ENCODE results near the gene PSMF1. TPM values are rescaled to one million over a fixed set of nuclear protein-coding genes. Genes with fewer than 3 reads are reported as not detected.

The PSMF1 gene
- total and polyA plus RNA-seq, 9 of the 15 experiments (the other 6 are each of a cell fraction or from before 2014, with no cell fraction given), result 8.5 to 192 (median 33.2) TPM

DNA sequence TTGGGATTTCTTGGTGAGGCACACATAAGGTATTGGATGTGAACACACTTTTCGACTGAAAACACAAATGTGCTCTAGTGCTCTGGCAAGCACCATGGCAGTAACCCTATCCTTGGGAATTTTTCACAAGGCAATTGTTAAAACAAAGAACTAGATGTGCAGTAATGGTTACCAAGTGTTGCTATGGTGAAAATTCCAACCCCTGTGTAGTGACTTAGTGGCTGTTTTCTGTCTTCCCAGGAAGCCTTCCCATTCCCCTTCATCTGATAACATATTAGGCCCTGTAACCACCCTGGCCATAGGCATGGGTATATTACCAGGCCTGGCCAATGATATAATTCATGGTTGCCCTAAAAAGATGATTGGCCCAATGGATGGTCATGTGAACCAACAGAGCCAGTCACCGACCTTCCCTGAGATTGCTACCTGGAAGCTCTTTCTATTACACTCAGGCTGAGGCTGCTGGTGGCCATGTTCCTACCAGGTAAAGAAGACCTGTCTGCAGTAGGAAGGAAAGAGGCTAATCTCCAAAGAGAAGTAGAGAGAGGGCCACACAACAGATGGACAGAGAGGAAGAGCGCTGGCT is 89.0 kb downstream of the PSMF1 start:
- Histone ChIP-seq H3K79me2 (ENCODE audit: control insufficient read depth, insufficient read depth, low read length) (no peaks in the 10 kb centered on the region), H3K27ac (ENCODE audit: extremely low read depth, low read depth, low read length) (no peak overlapping the region), H3K9ac (ENCODE audit: insufficient read depth in 1 of 2, low read depth in 2 of 2, low read length in 2 of 2) (no peak overlapping the region), H3K4me2 (ENCODE audit: insufficient read depth, low read length) (no peak overlapping the region), H3K4me1 (replicated peaks in 1 of 2; ENCODE audit: control insufficient read depth in 2 of 2, insufficient read depth in 2 of 2, low read length in 2 of 2) (peaks cover 8 to 14% of the 10 kb centered on the region in 2 experiments; a peak in 4 of 5 replicates), H3K36me3 (ENCODE audit: control insufficient read depth, insufficient read depth, low read length) (no peaks in the 10 kb centered on the region), H4K20me1 (replicated peaks; ENCODE audit: control insufficient read depth, insufficient read depth, low read length) (no peaks in the 10 kb centered on the region), H3K4me3 (no peak overlapping the region), H3K27me3 (ENCODE audit: control insufficient read depth in 2 of 2, insufficient read depth in 2 of 2, low read length in 2 of 2) (no peaks in the 10 kb centered on the region), H3K9me3 (replicated peaks; ENCODE audit: control insufficient read depth, insufficient read depth, low read depth, low read length) (no peaks in the 10 kb centered on the region), H2AFZ (ENCODE audit: low read depth, low read length) (peak overlapping the region; percentile 59; the same call in 1 of the 2 replicates), H3K9me1 (ENCODE audit: control insufficient read depth, insufficient read depth, low read length) (no peaks in the 10 kb centered on the region)
- FAIRE-seq (no peak), DNase-seq (ENCODE audit: extremely low read depth in 1 of 4, low spot score in 3 of 4) (peak in 1 of 4 experiments; percentile 19), ATAC-seq (peak; percentile 61)
- no TSS peak for BruUV-seq (replicated peaks)
- 46% methylated on average over 2 of the region's 3 CpGs for WGBS (ENCODE audit: insufficient coverage, low coverage, missing lambda C conversion rate)
- intact Hi-C loops (cut with micrococcal nuclease) (no loop called here), in situ Hi-C loops (cut with MboI) (no loop called here)
- POLR2A ChIA-PET, result interaction anchor here (0.6 kb wide), 1 partner anchor 626 kb away, joined by 3 read pairs; no protein-coding TSS in a partner anchor
- TF ChIP-seq SRSF1 (IDR thresholded peaks at IDR 0.05; ENCODE audit: low read depth, low read length) (no peak), RUNX1 (IDR thresholded peaks at IDR 0.05; ENCODE audit: low read depth) (no peak), SNRNP70 (optimal IDR thresholded peaks at IDR 0.05; ENCODE audit: low read depth, low read length) (no peak), USF1 (CRISPR knock-in tag; IDR thresholded peaks at IDR 0.05) (peak; percentile 30; the same call in 1 of the 2 replicates), JUN (IDR thresholded peaks at IDR 0.05; ENCODE audit: borderline replicate concordance, low read depth, low read length) (no peak), JUN (CRISPR knock-in tag; IDR thresholded peaks at IDR 0.05; ENCODE audit: borderline replicate concordance) (no peak), NCOA2 (IDR thresholded peaks at IDR 0.05; ENCODE audit: partially characterized antibody in 2 of 2) (no peak), SREBF1 (IDR thresholded peaks at IDR 0.05; ENCODE audit: borderline replicate concordance, low read depth, low read length) (no peak), POLR3G (IDR thresholded peaks at IDR 0.05; ENCODE audit: extremely low read depth, insufficient read length, insufficient replicate concordance) (no peak), ZNF707 (CRISPR knock-in tag; conservative IDR thresholded peaks at IDR 0.05) (no peak), HCFC1 (IDR thresholded peaks at IDR 0.05; ENCODE audit: low read depth, low read length) (no peak), NFYB (IDR thresholded peaks at IDR 0.05; ENCODE audit: extremely low read depth, insufficient read length) (peak; percentile 42), KDM1A (IDR thresholded peaks at IDR 0.05) (0 out of 4 replicates have a peak, but pooled peaks of 1 of the 2 experiments have one; percentile 25), ZNF232 (CRISPR knock-in tag; IDR thresholded peaks at IDR 0.05) (no peak), SMARCC2 (IDR thresholded peaks at IDR 0.05; ENCODE audit: low read depth) (no peak), USF2 (CRISPR knock-in tag; IDR thresholded peaks at IDR 0.05) (peak; percentile 41)
- TF ChIP-seq, protein P1, sequence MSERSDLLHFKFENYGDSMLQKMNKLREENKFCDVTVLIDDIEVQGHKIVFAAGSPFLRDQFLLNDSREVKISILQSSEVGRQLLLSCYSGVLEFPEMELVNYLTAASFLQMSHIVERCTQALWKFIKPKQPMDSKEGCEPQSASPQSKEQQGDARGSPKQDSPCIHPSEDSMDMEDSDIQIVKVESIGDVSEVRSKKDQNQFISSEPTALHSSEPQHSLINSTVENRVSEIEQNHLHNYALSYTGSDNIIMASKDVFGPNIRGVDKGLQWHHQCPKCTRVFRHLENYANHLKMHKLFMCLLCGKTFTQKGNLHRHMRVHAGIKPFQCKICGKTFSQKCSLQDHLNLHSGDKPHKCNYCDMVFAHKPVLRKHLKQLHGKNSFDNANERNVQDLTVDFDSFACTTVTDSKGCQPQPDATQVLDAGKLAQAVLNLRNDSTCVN (CRISPR knock-in tag; IDR thresholded peaks at IDR 0.05), result no peak
- CTCF ChIA-PET (ENCODE audit: low intra/inter-chr PET ratio), result no interaction called here
